ENCODE data around the gene PTS. TPM values are rescaled to one million over a fixed set of nuclear protein-coding genes. Genes with fewer than 3 reads are reported as not detected.

Gene PTS
- polyA plus RNA-seq, 12 donors = 14.5 to 36.9 (median 25.5) TPM; not detected in 1

DNA sequence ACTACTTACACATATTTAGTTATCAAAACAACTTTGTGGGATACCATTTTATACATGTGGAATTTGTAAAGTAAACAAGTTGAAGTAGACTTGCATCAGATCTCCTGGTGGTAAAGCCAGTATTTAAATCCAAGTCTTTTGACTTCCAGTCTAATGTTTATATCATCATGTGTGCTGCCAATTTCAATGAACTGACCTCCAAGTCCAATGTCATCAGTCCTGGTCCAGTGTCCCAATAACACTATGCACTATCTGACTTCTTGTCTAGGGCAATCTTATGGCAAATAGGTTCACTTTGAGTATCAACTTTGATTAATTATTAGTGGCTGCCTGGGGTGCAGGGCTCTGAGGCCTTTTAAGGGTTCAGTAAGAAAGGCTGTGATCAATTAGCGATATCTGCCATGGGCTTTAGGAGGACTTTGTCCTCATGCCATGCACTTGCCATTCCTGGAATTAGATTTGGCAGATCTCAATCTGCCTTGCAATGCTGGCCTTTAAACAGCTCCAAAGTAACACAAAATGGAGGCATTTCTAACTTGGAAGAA lies 9.6 kb upstream of the PTS start:
- DNase-seq = no peak

DNA sequence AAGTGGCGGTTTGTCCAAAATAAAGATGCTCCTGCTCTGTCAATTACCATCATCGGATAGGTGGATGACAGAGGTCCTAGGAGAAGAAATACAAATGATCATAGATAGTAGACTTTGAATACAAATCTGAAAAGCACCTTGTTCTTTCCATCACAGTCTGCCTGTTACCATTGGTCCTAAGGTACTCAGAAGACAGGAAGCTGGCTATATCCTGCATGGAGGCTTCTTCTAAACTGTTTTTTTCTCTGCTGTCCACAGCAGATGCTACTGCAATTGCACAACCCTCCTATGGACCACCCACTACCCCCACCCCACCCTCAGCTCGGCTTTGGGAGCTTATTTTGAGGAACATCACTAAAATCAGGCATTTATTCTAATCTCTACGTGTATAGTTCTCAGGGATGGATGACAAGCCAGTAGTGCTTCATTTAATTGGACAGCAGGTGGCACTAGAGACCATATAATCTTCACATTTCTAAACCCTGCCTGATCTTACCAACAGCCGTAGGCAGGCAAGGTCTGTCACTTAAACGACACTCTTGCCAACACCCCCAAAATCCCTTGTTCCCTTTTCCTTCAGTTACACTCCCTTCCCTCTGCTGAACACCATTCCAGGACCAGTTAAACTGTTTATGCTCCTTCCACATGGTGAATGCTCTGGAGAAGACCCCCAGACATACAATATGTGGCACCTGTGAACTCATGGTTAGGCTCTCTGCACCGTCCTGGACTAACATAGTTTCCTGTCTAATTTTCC lies 6.6 kb upstream of the PTS start:
- DNase-seq = peak; percentile 81

DNA sequence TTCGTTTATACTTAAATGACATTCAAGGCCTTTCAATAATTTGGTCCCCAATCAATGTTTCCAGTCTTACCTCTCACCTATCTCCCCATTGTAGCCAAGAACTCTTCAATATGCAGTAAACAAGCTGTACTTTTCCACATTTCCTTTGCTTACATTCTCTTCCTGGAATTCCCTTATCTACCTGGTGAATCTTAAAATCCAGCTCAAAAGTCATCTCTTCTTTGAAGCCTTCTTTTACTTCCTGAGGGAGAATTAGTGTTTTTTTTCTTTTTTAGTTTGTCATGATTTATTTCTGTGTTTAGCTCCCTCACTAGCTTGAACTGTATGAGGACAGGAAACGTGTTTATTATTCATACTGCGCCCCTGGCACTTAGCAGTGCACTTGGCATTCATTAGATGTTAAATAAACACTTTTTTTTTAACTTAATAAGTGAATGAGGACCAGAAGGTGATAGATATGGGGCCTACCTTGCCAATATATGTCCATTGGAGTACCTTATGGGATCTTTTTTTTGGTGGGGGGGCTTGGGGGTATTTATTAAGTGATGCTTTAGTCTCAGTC lies 4.9 kb upstream of the PTS start:
- no peak for DNase-seq

DNA sequence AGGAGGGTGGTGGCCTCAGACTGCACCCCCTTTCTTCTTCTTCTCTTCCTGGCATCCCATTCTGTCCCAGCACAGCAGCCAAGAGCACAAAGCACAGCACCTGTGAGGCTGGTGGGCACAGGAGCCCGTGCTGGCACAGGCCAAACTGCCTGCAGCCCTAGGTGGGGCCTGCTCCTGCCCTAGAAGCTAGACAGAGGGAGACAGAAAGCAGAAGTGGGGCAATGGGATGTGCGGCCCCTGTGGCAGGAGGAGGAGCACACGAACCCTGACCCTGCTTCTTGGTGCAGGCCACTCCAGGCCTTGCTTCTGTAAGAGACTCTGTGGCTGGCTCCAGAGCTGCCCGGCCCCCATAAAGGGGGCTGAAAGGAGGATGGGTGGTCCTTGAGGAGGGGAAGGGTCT lies 3.9 kb upstream of the PTS start:
- DNase-seq = no peak

DNA sequence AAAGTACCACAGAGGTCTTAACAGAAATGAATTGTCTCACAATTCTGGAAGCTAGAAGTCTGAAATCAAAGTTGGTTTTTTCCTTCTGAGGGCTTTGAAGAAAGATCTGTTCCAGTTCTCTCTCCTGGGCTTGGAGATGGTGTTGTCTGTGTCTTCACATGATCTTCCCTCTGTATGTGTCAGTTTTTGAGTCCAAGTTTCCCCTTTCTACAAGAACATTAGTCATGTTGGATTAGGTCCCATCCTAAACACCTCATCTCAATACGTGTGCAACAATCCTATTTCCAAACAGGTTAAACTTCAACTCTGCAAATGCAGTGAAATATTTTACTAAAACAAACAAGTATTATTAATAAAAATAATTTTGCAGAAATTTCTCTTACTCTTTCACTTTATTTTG lies 3.1 kb upstream of the PTS start:
- no peak for DNase-seq

DNA sequence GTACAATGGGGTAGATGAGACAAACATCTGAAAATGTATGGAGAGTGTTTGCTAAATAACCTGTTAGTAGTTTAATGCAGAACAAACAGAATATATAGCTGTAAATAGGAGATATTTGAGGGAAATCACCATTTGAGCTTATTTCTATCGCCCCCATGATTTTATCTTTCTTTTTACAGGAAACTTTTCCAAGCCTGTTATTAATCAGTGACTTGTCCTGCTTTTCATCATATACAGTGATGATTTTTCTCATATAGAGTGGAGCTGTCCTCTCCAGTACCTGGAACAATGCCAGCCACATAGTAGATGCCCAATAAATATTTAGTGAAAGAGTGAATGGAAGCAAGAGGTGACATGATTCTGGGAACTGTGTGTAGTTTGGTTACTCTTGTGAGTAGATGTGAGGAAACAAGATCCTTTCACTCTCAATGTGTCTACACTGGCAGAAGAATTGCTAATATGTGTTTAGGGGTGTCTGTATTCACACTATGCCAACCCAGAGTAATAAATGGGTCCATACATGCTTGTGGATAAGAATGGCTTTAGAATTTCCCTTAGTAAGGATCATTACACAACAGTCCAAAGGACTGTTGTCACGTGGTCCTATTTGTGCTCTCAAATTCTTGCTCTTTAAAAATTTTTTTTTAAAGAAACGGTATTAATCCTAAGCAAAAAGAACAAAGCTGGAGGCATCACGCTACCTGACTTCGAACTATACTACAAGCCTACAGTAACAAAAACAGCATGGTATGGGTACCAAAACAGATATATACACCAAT lies 2.3 kb upstream of the PTS start:
- DNase-seq = no peak

DNA sequence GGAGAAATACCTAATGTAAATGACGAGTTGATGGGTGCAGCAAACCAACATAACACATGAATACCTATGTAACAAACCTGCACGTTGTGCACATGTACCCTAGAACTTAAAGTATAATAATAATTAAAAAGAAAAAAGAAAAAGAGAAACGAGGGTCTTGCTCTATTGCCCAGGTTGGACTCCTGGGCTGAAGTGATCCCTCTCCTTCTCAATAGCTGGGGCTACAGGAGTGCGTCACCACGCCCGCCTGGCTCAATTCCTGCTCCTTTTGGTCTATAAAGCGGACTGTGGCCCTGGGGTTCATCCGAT lies 521 bp upstream of the PTS start:
- no peak for DNase-seq

DNA sequence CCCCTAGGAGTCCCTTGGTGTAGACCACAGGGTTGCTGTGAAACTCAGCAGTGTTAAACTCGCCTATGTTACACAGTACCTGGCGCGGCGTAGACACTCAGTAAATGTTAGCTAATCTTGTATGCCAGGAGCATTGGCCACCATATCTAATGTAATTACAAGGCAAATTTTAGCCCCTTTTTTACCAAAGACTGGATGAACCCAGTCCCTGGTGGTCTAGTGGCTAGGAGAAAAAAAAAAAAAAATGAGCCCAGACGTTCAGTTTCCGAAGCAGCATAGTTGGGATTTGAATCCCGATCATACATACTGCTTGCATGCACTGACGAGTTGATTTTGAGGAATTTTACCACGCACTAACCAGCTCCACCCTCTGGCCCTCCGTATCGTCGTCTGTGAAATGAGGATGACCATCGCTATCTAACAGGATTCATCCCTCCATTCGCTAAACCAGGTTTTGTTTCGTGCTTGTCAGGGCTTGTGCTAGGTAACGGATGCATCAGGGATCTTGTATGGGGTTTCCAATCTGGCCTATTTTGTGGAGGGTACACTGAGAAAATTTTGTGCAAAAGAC lies 688 bp downstream of the PTS start:
- no peak for DNase-seq

DNA sequence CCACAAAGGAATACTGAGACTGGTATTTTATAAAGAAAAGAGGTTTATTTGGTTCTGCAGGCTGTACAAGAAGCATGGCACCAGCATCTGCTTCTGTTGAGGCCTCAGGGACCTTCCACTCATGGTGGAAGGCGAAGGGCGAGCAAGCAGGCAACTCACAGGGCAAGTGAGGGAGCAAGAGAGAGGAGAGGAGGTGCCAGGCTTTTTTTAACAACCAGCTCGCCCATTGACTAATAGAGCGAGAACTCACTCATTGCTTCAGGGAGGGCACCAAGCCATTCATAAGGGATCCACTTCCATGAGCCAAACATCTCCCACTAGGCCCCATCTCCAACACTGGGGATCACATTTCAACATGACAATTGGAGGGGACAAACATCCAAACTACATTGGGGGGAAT lies 1.2 kb downstream of the PTS start:
- no peak for DNase-seq

DNA sequence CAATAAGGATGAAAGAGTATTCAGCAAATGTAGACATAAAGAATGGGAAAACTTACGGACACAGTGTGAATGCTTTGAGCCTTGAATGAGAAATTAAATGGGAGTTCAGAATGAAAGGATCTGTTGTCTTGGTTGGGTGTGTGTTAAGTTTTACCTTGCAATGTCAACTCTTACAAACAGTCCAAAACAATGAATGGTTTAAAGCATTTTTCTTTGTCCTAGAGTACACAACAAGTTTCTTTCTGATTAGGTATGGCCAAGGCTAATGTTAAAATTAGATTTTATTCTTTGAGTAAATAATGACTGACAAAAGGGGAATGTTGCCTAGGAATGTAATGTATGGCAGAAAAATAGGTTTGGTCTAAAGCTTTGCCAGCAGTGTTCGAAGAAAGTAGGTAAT lies 2.5 kb downstream of the PTS start:
- no peak for DNase-seq

DNA sequence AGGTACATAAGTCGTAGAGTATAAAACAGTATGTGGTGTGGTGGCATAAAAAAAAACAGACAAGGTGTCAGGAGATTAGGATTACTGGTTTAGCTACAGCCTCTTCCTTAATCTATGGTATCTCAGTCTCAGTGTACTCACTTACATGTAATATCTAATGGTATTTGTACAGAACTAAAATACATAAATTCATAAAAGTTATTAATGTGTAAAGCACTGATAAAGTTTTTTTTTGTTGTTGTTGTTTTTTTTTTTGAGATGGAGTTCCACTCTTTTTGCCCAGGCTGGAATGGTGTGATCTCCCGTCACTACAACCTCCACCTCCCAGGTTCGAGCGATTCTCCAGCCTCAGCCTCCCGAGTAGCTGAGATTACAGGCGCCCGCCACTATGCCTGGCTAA lies 2.9 kb downstream of the PTS start:
- no peak for DNase-seq

DNA sequence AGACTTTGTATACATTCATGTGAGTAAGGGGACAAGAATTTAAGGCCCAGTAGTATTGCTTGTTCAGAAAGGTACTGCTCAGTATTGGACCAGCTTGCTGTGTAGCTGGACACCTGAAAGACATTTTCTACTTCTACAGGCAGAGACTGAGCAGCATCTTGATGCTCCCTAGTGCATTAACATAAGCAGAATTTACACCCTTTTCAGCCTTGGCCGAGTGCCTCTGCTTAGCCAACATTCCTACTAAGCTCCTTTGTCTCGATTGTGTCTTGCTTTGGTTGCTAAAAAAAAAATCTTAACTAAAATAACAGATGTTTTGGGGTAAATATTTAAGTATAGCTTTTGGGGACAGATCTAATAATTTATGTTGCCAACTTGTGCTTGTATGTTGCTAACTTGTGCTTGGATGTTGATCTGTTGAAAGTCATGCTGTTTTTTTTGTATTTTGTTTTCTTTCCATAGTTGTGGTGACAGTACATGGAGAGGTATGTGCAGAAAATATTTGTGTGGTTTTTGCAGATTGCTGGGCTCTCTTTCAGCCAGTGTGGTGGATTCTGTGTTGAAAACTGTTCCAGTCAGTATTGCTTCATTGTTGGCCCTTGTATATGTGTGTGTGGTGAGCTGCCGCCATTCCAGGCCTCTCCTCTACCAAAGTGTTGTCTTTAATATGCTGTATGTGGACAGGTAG lies 3.7 kb downstream of the PTS start:
- DNase-seq = no peak

DNA sequence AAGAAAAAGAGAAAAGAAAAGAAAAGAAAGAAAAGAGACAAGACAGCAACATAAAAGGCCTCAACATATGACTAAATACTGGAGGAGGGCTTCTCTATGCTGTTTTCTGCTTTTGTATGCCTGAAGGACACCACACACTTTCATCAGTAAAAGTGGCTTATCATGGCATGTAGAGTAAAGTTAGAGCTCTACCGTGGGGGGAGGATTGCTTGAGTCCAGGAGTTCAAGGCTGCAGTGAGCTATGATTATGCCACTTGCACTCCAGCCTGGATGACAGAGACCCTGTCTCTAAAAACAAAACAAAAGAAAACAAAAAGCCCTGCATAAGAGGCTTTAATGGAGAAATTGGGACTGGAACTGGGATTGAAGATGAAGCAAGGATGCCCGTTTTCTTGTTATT lies 5.7 kb downstream of the PTS start:
- DNase-seq = no peak

DNA sequence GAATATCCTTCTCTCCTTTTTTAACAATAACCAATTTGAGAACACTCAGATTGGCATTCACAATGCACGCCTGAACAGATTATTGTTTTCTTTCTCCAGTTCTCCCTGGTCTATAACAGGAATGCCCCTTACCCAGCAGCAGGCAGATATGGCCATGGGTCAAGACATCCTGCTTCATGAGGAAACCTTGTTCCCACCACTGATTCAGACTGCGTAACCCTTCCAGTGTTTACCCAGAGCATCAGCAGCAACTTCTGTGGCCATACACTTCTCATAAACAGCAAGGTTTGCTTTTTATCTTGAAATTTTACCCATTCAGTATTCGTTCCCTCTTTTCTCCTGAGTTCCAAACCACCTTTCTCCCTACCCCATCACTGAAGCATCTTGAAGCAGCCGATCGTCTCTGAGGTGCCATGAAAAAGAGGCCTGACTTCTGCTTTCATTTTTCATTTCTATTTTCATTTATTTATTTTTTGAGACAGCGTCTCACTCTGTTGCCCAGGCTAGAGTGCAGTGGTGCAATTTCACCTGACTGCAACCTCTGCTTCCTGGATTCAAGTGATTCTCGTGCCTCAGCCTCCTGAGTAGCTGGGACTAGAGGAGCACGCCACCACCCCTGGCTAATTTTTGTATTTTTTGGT lies 9.6 kb downstream of the PTS start:
- no peak for DNase-seq

DNA sequence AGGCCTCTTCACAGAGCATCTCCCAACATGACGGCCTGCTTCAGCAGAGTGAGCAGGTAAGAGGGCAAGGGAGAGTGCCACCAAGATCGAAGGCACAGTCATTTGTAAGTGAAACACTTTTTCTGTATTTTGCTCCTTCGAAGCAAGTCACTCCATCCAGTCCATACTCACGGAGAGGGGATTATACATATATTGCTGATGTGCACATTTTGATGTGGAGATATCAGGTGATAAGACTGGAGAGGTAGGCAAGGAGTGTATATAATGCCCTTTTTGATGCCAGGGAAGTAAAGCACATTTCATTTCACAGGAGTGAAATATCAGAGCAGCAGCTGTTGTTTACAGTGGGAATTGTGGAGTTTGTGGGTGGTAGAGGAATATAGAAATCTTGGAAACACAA lies 11.2 kb downstream of the PTS start:
- no peak for DNase-seq

DNA sequence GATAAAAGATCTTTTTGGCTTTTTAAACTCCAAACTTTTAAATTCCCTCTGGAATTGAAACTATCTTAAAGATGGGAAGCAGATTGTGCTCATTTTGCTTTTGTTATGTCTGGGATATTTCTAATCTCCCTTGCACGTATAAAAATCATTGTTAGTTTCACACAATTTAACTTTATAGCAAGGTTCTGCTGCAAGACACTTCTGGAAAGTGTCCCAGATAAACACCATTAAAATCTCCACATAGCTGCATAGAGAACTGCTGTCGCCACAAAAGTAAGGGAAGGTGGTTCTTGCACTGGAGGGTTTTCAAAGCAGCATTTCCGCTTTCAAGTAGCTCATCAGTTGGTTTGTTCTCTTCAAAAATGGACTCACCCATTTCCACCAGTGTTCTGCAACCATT lies 11.8 kb downstream of the PTS start:
- DNase-seq = no peak

DNA sequence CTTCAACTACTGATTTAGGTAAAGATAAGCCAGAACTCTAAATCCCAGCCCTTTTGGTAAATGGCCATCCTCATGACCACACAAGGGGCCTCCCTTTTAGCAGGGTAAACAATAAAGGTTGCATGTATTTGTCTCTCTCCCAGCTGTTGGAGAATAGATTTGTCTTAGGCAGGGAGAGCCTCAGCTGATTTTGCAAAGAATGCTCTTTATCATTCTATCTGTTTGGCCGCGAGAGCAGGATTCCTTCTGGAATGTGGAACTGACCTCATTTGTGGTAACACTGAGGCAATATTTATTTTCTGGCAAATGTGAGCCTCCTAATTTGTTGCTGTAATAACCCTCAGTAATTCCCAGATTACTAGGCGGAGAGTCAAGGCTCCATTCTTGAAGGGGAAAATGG lies 15.3 kb downstream of the PTS start:
- no peak for DNase-seq

DNA sequence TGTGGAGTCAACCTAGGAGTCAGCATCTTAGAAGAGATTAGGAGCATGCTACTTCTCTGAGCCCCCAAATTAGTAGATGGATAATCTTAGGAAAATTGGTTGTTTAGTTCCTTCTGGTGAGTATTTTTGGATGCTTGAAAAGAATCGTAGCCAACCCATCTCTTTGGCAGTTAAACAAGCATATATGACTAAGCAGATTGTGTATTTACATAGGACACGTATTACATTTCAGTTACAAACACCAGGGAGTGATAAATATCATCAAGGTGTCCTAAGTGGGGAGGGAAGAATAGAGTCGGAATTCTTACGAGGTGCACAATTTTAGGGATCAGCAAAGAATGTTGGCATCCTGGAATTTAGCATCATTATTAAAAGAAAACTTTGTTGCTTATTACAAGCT lies 21.0 kb downstream of the PTS start:
- DNase-seq = no peak

DNA sequence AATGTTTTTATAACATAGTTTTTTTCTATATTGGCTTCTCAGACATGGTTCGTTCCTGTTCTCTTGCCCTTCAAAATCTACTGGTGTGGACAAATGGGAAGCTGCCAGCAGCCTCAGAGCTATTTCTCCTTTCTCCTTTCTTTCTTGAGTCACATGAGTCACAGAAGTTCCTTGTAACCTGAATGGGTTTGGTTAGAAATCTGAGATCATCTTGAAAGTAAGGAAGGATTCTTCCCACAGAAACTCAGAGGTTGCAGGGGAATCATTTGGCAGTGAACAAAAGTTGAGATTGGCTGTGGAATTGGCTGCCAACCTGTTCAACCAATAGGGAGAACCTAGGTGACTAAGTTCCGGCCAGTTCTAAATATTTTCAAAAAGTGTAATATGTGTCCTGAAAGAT lies 22.0 kb downstream of the PTS start:
- no peak for DNase-seq

DNA sequence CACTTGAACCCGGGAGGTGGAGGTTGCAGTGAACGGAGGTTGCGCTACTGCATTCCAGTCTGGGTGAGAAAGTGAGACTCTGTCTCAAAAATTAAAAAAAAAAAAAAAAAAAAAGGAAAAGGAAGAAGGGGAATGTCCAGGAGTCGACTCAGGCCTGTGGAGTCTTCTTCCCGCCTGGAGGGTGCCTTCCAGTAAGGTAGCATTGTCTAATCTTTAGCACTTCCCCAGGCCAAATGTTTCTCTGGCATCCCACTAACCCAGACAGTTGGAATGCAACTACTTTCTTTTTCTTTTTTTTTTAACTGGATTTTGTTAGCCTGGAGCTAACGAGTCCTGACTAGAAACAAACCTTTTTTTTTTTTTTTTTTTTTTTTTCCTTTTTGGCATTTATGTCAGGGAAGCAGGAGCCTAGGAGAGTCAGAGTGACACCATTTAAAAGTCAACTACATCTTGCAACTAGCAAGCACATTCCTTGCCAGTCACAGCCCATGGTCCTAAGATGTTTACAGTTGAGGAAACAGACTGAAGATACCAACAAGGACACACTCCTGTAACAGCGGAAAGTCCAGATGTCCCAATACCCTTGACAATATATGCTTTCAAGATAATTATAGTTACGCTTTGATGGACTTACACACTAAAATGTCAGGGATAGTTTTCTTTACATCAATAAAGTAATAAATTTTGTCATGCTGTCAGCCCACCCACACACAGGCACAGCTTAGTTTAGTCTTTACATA lies 23.8 kb downstream of the PTS start:
- DNase-seq = no peak
